Osteocyte (in vitro differentiated cells): ENCODE results near the gene PTGER4. TPM values are rescaled to one million over a fixed set of nuclear protein-coding genes. Genes with fewer than 3 reads are reported as not detected.

Experiments
- DNase-seq: peaks from one replicate; pipeline ENCODE4 v3.0.0; 2021; ENCODE audit warnings: mixed read lengths; ENCODE audit not compliant: unreplicated experiment; ENCODE audit errors: extremely low spot score
- H3K27ac Mint-ChIP-seq: one replicate; pipeline ENCODE4 v1.8.0; 2021; ENCODE audit warnings: mild to moderate bottlenecking, mixed read lengths; ENCODE audit not compliant: unreplicated experiment
- H3K27me3 Mint-ChIP-seq: one replicate; pipeline ENCODE4 v1.8.0; 2021; ENCODE audit warnings: mixed read lengths; ENCODE audit not compliant: unreplicated experiment
- H3K36me3 Mint-ChIP-seq: one replicate; pipeline ENCODE4 v1.8.0; 2021; ENCODE audit warnings: mixed read lengths; ENCODE audit not compliant: unreplicated experiment
- H3K4me1 Mint-ChIP-seq: one replicate; pipeline ENCODE4 v1.8.0; 2021; ENCODE audit warnings: mixed read lengths; ENCODE audit not compliant: unreplicated experiment
- H3K4me3 Mint-ChIP-seq: one replicate; pipeline ENCODE4 v1.8.0; 2021; ENCODE audit warnings: mild to moderate bottlenecking, moderate library complexity, mixed read lengths; ENCODE audit not compliant: unreplicated experiment
- H3K9me3 Mint-ChIP-seq: one replicate; pipeline ENCODE4 v1.8.0; 2021; ENCODE audit warnings: mixed read lengths; ENCODE audit not compliant: unreplicated experiment
- total RNA-seq: library from RNA; stranded (reverse); gene quantifications from 2 replicates; pipeline ENCODE4 v1.2.1, GENCODE V29; 2021
- TF ChIP-seq, protein P1 (sequence below): fragments of 200-600 bp; sonication (generic); IDR thresholded peaks from 2 replicates; pipeline ENCODE4 v1.5.0; 2021; ENCODE audit warnings: antibody characterized with exemption, mild to moderate bottlenecking, moderate library complexity

Gene PTGER4
- total RNA-seq, 1 donor from 2014 or later: 70.0 TPM

- H3K27me3 Mint-ChIP-seq: no peaks in the 10 kb centered on the region
- TF ChIP-seq, protein P1, sequence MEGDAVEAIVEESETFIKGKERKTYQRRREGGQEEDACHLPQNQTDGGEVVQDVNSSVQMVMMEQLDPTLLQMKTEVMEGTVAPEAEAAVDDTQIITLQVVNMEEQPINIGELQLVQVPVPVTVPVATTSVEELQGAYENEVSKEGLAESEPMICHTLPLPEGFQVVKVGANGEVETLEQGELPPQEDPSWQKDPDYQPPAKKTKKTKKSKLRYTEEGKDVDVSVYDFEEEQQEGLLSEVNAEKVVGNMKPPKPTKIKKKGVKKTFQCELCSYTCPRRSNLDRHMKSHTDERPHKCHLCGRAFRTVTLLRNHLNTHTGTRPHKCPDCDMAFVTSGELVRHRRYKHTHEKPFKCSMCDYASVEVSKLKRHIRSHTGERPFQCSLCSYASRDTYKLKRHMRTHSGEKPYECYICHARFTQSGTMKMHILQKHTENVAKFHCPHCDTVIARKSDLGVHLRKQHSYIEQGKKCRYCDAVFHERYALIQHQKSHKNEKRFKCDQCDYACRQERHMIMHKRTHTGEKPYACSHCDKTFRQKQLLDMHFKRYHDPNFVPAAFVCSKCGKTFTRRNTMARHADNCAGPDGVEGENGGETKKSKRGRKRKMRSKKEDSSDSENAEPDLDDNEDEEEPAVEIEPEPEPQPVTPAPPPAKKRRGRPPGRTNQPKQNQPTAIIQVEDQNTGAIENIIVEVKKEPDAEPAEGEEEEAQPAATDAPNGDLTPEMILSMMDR: no peak
- no peaks in the 10 kb centered on the region for H3K9me3 Mint-ChIP-seq
- no peak overlapping the region for H3K27ac Mint-ChIP-seq
- no peak for DNase-seq
- no peaks in the 10 kb centered on the region for H3K36me3 Mint-ChIP-seq
- no peak overlapping the region for H3K4me3 Mint-ChIP-seq
- peaks cover 31% of the 10 kb centered on the region for H3K4me1 Mint-ChIP-seq
These were observed 7.3 kb upstream of the PTGER4 start for GRCh38 chr5:40672425-40672824.

GRCh38 chr5:40674661-40675235, 5.0 kb upstream of the PTGER4 start:
- H3K9me3 Mint-ChIP-seq: no peaks in the 10 kb centered on the region
- peaks cover 42% of the 10 kb centered on the region for H3K4me1 Mint-ChIP-seq
- TF ChIP-seq, protein P1: no peak
- H3K27me3 Mint-ChIP-seq: no peaks in the 10 kb centered on the region
- H3K36me3 Mint-ChIP-seq: no peaks in the 10 kb centered on the region
- H3K4me3 Mint-ChIP-seq: no peak overlapping the region
- no peak overlapping the region for H3K27ac Mint-ChIP-seq
- no peak for DNase-seq

- TF ChIP-seq, protein P1: no peak
- no peaks in the 10 kb centered on the region for H3K9me3 Mint-ChIP-seq
- H3K36me3 Mint-ChIP-seq: peaks cover 2% of the 10 kb centered on the region
- no peak for DNase-seq
- no peaks in the 10 kb centered on the region for H3K27me3 Mint-ChIP-seq
- no peak overlapping the region for H3K27ac Mint-ChIP-seq
- H3K4me3 Mint-ChIP-seq: no peak overlapping the region
- H3K4me1 Mint-ChIP-seq: peaks cover 42% of the 10 kb centered on the region
These were observed 4.2 kb upstream of the PTGER4 start for GRCh38 chr5:40675396-40676133.

GRCh38 chr5:40676613-40677343, 2.9 kb upstream of the PTGER4 start:
- Mint-ChIP-seq H3K27me3 (no peaks in the 10 kb centered on the region), H3K27ac (peak overlapping the region; percentile 96)

More at GRCh38 chr5:40676613-40677343, 2.9 kb upstream of the PTGER4 start:
- Mint-ChIP-seq H3K9me3 (no peaks in the 10 kb centered on the region), H3K4me1 (peaks cover 32% of the 10 kb centered on the region), H3K4me3 (peak overlapping the region; percentile 62), H3K36me3 (peaks cover 13% of the 10 kb centered on the region)
- TF ChIP-seq, protein P1: no peak
- no peak for DNase-seq
